ENCODE results near the gene RERE.

Gene RERE

DNA sequence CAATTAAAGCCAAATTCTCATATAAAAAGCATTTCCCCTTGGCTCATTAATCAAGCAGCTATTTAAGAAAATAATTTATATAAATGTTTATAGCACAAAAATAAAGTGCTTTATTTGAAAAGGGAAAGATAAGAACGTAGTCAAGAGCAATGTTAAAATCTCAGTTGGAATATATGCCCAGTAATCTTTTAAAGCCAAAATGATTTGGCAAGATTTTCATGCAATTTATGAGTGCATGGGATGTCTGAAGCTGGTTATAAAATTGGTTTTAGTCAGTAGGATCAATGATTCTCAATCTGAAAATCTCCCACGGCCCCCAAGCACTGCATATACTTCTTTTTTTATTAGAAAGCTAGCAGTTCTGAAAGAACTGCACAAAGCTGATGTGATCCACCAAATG is 188.8 kb downstream of the RERE start:
- H3K4me1 ChIP-seq (ENCODE audit: insufficient read depth, low read length): no peaks in the 10 kb centered on the region
- H3K4me3 ChIP-seq (ENCODE audit: low read depth in 1 of 2, low read length in 2 of 2): no peak overlapping the region
- TF ChIP-seq EZH2 (IDR thresholded peaks at IDR 0.05; ENCODE audit: borderline replicate concordance, low read depth, low read length, severe bottlenecking): no peak
- TF ChIP-seq CTCF (IDR thresholded peaks at IDR 0.05; ENCODE audit: borderline replicate concordance, extremely low read depth, low read length, poor library complexity, severe bottlenecking): no peak
- H3K36me3 ChIP-seq (ENCODE audit: insufficient read depth, low read length): no peaks in the 10 kb centered on the region
- no peak overlapping the region for H3K27ac ChIP-seq (ENCODE audit: low read length)
- DNase-seq (no peak), ATAC-seq (ENCODE audit: insufficient read depth, low read depth) (no peak)
- H2AFZ ChIP-seq (ENCODE audit: low read depth, low read length): no peak overlapping the region
- H3K4me2 ChIP-seq (ENCODE audit: insufficient read depth, low read length): no peak overlapping the region
- peaks cover 6% of the 10 kb centered on the region; the same call in 1 of the 2 replicates for H4K20me1 ChIP-seq (ENCODE audit: insufficient read depth, low read length)
- H3K27me3 ChIP-seq (ENCODE audit: insufficient read depth, low read length, poor library complexity): no peaks in the 10 kb centered on the region
- no peak overlapping the region for H3K9ac ChIP-seq (ENCODE audit: low read depth, low read length)
- peaks cover 3% of the 10 kb centered on the region; the same call in 1 of the 2 replicates for H3K79me2 ChIP-seq (ENCODE audit: insufficient read depth, low read length)
- no peaks in the 10 kb centered on the region for H3K9me3 ChIP-seq (ENCODE audit: insufficient read depth, low read length, severe bottlenecking)

- Histone ChIP-seq H3K4me1 (ENCODE audit: insufficient read depth, low read length) (no peaks in the 10 kb centered on the region), H3K36me3 (ENCODE audit: insufficient read depth, low read length) (no peaks in the 10 kb centered on the region), H3K79me2 (ENCODE audit: insufficient read depth, low read length) (peaks cover 3% of the 10 kb centered on the region; the same call in 1 of the 2 replicates), H3K27ac (ENCODE audit: low read length) (no peak overlapping the region), H4K20me1 (ENCODE audit: insufficient read depth, low read length) (peaks cover 6% of the 10 kb centered on the region; the same call in 1 of the 2 replicates), H3K9me3 (ENCODE audit: insufficient read depth, low read length, severe bottlenecking) (no peaks in the 10 kb centered on the region), H3K4me2 (ENCODE audit: insufficient read depth, low read length) (no peak overlapping the region), H3K4me3 (ENCODE audit: low read depth in 1 of 2, low read length in 2 of 2) (no peak overlapping the region), H3K9ac (ENCODE audit: low read depth, low read length) (no peak overlapping the region), H2AFZ (ENCODE audit: low read depth, low read length) (no peak overlapping the region), H3K27me3 (ENCODE audit: insufficient read depth, low read length, poor library complexity) (no peaks in the 10 kb centered on the region)
- DNase-seq (no peak), ATAC-seq (ENCODE audit: insufficient read depth, low read depth) (no peak)
- TF ChIP-seq CTCF (IDR thresholded peaks at IDR 0.05; ENCODE audit: borderline replicate concordance, extremely low read depth, low read length, poor library complexity, severe bottlenecking) (no peak), EZH2 (IDR thresholded peaks at IDR 0.05; ENCODE audit: borderline replicate concordance, low read depth, low read length, severe bottlenecking) (no peak)
Measured at GRCh38 chr1:8627728-8628127, 189.7 kb downstream of the RERE start.

DNA sequence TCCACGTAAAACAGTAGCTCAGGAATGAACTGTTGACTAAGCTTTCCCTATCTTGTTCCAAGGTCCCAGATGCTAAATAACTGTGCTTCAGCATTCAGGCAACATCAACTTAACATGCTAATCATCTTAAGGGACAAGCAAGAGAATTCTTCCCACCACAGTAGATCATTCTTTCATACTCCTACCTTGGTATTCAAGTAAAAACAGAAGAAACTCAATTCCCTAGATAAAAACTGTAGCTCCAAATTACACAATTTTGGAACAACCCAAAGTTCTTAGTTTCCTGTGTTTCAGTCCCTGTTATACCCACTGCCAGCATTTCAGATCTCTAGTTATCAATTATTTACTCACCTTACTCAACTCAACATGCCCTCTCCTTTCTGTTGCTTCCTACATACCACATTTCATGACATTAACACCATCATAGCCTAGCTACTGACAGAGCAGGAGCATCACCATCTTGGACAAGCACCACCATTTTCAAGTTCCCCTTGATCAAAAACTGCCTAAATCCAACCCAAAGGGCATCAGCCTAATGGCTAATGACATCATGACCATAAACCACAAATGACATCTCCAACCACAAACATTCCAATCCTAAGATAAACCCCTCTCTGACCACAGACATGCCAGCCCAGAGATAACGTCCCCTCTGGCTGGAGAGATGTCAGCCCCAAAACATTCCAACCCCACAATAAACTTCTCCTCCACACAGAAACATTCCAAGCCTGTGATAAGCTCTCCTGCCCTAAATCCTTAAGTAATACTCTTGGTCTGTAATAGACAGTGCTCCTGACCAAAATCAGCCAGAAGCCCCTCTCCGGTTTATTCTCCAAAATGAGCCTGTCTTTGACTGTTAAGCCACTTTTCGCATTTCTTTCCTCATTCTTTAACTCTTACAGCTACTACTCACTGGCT is 191.2 kb downstream of the RERE start:
- DNase-seq (no peak), ATAC-seq (ENCODE audit: insufficient read depth, low read depth) (no peak)
- H3K4me3 ChIP-seq (ENCODE audit: low read depth in 1 of 2, low read length in 2 of 2): no peak overlapping the region
- no peaks in the 10 kb centered on the region for H3K36me3 ChIP-seq (ENCODE audit: insufficient read depth, low read length)
- H2AFZ ChIP-seq (ENCODE audit: low read depth, low read length): no peak overlapping the region
- no peak overlapping the region for H3K4me2 ChIP-seq (ENCODE audit: insufficient read depth, low read length)
- peaks cover 3% of the 10 kb centered on the region; the same call in 1 of the 2 replicates for H3K79me2 ChIP-seq (ENCODE audit: insufficient read depth, low read length)
- TF ChIP-seq EZH2 (IDR thresholded peaks at IDR 0.05; ENCODE audit: borderline replicate concordance, low read depth, low read length, severe bottlenecking) (no peak), CTCF (IDR thresholded peaks at IDR 0.05; ENCODE audit: borderline replicate concordance, extremely low read depth, low read length, poor library complexity, severe bottlenecking) (no peak)
- no peak overlapping the region for H3K9ac ChIP-seq (ENCODE audit: low read depth, low read length)
- no peaks in the 10 kb centered on the region for H3K9me3 ChIP-seq (ENCODE audit: insufficient read depth, low read length, severe bottlenecking)
- no peaks in the 10 kb centered on the region for H3K27me3 ChIP-seq (ENCODE audit: insufficient read depth, low read length, poor library complexity)
- no peaks in the 10 kb centered on the region for H3K4me1 ChIP-seq (ENCODE audit: insufficient read depth, low read length)
- no peak overlapping the region for H3K27ac ChIP-seq (ENCODE audit: low read length)
- peaks cover 6% of the 10 kb centered on the region; the same call in 1 of the 2 replicates for H4K20me1 ChIP-seq (ENCODE audit: insufficient read depth, low read length)
